ENCODE results near the gene MX2.
"Not testable (repeated sequence)": the region's sequence is repeated elsewhere in the genome, so short reads cannot be mapped to it uniquely, and the experiment has no call there.

MX2 gene

DNA sequence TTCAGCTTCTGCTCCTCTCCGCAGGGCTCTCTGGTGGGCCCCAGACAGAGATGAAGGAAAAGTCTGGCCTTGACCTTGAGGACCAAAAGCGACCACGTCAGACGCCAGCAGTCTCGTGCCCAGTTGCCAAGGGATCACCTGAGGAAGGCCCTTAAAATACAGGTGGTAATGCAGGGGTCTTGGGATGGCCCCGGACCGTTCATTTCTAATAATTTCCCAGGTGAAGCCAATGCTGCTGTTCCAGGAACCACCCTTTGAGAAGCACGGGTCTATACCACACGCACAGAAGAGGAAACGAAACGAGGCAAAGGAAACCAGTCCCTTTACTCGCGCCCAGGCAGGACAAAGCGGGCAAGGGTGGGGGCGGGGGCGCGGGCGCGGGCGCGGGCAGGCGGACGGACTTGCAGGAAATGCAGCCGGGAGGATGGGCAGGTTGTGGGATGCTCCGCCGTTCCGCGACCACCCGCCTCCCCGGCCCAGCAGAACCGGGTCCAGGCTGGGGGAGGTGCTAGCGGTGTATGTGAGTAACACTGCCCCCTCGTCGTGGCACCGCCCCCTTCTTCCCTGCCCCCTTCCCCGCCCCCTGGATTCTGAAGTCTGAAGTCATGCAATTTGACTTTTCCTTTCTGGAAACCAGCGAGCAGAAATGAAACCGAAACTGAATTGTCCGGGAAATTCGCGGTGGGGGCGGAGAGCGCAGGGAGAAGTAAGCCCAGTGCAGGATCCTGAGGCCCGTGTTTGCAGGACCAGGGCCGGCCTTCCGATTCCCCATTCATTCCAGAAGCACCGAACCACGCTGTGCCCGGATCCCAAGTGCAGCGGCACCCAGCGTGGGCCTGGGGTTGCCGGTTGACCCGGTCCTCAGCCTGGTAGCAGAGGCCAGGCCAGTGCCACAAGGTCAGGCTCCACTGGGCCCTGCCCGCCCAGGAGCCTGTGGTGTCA is 58.4 kb downstream of the MX2 start:
- peak; percentile 71 for DNase-seq

DNA sequence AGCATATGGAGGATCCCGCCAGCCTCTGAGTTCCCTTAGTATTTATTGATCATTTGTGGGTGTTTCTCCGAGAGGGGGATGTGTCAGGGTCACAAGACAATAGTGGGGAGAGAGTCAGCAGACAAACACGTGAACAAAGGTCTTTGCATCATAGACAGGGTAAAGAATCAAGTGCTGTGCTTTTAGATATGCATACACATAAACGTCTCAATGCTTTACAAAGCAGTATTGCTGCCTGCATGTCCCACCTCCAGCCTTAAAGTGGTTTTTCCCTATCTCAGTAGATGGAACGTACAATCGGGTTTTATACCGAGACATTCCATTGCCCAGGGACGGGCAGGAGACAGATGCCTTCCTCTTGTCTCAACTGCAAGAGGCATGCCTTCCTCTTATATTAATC is 59.2 kb downstream of the MX2 start:
- not testable (repeated sequence) for DNase-seq

- no peak for DNase-seq
Measured at GRCh38 chr21:41422546-41423304, 60.9 kb downstream of the MX2 start.

DNA sequence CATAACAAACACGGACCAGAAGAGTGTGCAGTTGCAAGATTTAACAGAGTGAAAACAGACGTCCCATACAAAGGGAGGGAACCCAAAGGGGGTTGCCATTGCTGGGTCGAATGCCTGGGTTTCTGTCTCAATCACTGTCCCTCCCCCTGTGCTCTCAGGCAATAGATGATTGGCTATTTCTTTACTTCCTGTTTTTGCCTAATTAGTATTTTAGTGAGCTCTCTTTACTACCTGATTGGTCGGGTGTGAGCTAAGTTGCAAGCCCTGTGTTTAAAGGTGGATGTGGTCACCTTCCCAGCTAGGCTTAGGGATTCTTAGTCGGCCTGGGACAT is 61.4 kb downstream of the MX2 start:
- peak; percentile 19 for DNase-seq

DNA sequence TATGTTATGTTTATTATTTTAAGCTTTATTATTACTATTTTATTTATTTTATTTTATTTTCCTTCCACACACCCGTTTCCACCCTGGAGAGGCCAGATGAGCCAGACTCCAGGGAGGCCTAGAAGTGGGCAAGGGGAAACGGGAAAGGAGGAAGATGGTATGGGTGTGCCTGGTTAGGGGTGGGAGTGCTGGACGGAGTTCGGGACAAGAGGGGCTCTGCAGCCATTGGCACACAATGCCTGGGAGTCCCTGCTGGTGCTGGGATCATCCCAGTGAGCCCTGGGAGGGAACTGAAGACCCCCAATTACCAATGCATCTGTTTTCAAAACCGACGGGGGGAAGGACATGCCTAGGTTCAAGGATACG is 63.7 kb downstream of the MX2 start:
- no peak for DNase-seq

DNA sequence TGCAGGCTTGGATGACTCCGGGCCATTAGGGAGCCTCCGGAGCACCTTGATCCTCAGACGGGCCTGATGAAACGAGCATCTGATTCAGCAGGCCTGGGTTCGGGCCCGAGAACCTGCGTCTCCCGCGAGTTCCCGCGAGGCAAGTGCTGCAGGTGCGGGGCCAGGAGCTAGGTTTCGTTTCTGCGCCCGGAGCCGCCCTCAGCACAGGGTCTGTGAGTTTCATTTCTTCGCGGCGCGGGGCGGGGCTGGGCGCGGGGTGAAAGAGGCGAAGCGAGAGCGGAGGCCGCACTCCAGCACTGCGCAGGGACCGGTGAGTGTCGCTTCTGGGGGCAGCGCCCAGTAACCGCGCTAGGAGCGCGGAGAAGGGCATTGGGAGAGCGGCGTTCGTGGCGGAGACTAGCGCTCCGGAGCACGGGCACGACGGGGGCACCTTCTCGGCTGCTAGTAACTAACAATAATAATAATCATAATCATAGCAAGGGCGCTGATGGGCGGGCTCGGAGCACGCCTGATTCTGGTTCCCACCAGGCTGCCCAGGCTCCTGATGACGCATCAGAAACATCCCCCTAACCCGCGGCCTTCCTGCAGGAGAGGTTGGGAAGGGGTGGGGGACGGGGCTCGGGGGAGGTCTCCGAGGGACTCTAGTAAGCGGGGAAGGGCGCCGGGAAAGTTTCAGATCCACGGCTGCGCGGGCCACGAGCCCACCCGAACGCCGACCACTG is 64.3 kb downstream of the MX2 start, which contains the start of gene MX1:
MX1 (plus strand) TSS at position 286 of the 722 bp plus-strand sequence. CDS start 5,832 bp downstream, outside the sequence.
- DNase-seq = peak; percentile 89

DNA sequence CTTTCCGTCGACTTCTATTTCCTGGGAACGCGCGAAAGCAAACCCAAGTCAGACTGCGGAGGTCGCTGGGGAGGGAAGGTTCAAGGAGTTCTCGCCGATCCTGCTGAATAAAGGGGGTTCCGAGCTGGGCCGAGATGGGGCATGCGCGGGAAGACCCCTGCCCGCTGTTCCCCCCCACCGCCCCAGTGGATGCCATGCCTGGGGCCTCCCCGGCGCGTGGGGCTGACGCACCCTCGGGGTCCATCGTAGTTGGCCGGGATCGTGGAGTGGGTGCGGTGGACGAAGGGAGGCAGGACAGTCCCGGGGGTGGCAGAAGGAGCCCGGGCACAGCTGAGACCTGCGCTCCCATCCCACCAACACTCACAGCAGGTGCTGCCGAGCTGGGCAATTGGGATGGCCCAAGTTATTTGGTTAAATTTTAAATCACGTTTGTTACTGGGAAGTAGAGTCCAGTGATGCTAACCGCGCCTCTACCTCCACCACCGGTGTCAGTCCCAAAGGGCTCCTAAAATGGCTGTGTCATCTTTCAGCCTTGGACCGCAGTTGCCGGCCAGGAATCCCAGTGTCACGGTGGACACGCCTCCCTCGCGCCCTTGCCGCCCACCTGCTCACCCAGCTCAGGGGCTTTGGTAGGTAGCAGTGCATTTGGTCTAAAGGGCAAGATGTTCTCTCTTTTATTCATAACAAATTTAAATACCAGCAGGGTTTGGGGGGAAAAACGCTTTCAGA is 65.0 kb downstream of the MX2 start:
- no peak for DNase-seq

DNA sequence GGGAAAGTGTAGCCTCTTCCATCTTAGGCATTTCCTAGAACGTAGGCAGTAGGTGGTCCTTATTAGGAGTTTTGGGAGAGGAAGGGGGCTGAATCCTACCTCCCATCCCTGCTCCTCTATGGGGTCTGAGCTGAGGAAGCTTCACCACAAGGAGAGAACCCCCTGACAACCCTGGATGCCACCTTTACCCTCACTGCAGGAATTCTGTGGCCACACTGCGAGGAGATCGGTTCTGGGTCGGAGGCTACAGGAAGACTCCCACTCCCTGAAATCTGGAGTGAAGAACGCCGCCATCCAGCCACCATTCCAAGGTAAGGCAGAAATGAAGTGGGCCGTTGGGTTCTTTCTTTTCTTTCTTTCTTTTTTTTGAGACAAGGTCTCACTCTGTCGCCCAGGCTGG is 65.7 kb downstream of the MX2 start:
- DNase-seq = no peak

DNA sequence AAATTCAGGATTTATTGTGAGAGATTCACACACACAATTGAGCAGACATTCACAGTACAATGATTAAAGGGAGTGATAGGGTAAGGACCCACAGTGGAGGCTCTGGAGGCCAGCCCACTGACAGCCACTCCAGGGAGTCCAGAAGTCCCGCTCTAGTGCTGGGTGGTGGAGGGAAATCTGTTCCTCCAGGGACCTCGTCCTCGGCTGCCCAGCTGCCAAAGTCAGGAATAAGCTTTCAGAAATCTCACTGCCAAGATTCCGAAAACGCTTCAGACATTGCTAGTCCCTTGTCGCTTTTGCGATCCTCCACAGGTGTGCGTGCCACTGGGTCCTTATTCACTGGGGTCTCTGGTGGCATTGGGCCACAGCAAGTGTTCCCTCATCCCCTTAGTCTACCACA is 66.5 kb downstream of the MX2 start:
- no peak for DNase-seq

DNA sequence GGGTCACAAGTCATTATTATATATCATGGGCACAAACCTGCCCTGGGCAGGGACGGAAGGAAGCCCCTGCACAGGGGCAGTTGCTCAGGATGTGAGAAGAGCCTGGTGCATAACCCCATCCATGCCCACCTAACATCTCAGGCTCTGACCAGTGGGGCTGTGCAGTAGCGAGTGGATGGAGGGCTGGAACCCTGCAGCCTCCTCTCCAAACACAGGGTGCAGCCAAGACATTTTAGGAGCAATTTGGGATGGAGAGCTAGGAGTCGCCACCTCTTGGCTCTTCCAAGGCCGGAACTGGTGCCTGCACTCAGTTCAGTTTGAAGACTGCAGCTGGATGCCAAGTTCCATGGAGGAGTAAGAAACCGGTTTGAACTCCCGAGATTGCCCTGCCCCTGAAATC is 67.0 kb downstream of the MX2 start:
- no peak for DNase-seq

- DNase-seq = no peak
Measured at GRCh38 chr21:41429305-41429704, 67.5 kb downstream of the MX2 start.

DNA sequence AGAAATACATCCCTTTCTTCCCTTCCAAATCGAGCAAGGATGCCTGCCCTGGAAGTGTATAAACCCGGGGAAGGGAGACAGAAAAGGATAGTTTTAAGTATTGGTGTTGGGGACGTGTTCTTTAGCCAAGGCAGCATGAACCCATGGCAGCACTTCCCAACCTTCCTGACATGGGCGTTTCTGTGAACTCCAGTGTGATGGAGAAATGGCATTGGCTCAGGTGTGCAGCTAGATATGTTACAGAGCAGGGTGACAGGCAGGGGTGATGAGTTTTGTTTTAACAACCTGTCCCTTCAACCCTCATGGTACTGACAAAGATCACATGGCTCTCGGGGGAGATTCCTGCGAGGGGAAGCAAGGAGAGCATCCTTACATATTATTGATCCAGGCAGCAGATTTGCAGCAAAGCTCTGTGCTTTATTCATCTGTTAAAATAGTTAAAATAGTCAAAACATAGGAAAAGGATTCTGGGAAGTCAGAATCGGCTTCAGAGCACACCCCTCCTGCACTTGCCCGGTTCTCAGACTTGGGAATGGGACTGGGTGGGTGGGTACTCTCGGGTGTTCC is 68.2 kb downstream of the MX2 start:
- DNase-seq = no peak

GRCh38 chr21:41431788-41432548 is 70.1 kb downstream of the MX2 start:
- DNase-seq = no peak

DNA sequence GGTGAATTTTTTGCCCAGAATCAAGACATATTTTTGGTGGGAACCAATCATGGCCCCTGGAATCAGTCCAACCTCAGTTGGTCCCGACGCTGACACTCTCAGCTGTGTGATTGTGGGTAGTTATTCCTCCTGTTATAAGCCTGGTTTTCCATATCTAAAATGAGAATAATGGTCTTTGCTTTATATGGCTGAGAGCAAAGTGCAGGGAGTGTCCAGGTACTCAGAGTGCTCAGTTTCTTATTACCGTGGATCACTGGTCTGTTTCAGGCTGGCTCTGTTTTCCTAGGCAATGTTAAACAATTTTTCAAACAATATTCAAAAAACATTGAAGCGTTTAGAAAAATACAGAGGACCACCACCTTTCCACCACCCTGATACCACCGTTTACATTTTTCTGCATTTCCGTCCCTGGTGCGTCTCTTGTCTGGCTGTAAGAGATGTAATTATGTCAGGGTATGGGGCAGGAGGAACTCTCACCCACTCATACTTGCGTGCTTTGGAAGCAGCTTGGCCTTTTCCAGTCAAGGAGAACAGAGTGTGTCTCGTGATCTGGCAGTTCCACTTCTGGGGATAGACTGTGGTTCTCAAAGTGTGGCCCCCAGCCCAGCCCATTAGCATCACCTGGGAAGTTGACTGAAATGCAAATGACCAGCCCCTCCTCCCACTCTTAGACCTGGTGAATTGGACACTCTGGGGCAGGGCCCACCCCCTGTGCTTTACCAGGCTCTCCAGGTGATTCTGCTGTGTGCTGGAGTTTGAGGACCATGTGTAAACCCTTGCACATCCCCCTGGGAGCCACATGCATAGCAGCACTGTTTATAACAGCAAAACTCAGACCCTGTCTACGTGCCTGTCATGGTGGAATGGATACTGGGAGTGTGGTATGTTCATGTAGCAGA is 71.0 kb downstream of the MX2 start:
- DNase-seq = no peak

DNA sequence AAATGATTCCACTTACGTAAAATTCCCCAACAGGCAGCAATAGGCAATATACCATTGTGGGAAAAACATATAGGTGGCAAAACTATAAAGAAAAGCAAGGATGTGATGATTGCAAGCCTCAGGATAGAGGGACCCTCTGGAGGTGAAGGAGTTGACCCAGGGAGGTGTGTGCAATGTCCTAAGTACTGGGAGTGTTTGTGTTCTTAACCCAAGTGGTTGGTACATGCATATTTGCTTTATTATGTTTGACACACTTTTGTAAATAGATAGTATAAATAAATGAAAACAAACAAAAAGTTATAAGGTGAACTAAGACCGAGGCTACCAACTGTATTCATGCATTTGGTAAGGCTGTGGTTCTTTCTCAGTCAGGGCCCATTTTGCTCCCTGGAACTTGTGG is 71.7 kb downstream of the MX2 start:
- DNase-seq = no peak

- DNase-seq = no peak
Measured at GRCh38 chr21:41435706-41436105, 73.9 kb downstream of the MX2 start.

GRCh38 chr21:41437729-41438128 is 75.9 kb downstream of the MX2 start:
- DNase-seq = no peak

GRCh38 chr21:41438425-41439113 is 76.7 kb downstream of the MX2 start:
- DNase-seq = no peak

DNA sequence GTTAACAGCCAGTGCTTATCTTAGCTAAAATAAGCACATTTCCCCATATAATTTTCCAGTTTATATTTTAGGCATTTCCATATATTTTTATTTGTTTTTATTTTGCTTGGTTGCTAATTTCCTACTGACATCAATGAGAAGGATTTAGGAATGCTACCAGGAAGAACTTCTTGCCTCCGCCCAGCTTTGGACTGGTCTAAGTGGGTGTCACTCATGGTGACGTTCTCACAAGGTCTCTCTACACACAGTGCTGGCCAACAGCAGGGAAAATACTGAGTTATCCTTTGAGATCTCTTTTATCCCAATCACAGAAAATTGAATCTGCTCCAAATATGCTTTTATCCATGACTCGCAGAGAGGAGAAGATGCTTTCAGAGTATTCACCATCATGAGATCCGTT is 77.4 kb downstream of the MX2 start:
- DNase-seq = no peak

GRCh38 chr21:41441546-41441945 is 79.7 kb downstream of the MX2 start:
- DNase-seq = no peak

Data from CD4-positive, alpha-beta T cell treated with Interleukin-17A for 1 hour (primary cell).